ENCODE data around the gene NPR2.

DNA sequence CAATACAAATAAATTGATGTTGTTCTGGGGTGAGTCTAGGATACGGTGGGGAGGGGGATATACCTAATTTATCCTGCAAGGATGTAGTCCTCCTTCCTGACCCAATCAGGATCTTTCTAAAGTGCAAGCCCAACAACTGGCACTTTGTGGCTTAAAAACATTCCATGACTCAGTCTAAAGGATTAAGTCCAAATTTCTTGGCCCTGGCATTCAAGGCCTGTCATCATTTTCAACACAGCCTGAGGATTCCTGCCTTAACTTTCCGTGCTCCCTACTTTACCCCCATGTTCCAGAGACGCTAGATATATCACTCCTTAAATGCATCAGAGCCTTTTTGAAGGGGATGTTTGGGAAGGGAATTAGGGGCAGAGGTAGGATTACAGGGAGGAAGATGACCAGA is 36.1 kb downstream of the NPR2 start:
- TF ChIP-seq POLR2A (IDR thresholded peaks at IDR 0.05), result no peak
- TF ChIP-seq, protein P1, sequence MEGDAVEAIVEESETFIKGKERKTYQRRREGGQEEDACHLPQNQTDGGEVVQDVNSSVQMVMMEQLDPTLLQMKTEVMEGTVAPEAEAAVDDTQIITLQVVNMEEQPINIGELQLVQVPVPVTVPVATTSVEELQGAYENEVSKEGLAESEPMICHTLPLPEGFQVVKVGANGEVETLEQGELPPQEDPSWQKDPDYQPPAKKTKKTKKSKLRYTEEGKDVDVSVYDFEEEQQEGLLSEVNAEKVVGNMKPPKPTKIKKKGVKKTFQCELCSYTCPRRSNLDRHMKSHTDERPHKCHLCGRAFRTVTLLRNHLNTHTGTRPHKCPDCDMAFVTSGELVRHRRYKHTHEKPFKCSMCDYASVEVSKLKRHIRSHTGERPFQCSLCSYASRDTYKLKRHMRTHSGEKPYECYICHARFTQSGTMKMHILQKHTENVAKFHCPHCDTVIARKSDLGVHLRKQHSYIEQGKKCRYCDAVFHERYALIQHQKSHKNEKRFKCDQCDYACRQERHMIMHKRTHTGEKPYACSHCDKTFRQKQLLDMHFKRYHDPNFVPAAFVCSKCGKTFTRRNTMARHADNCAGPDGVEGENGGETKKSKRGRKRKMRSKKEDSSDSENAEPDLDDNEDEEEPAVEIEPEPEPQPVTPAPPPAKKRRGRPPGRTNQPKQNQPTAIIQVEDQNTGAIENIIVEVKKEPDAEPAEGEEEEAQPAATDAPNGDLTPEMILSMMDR (IDR thresholded peaks at IDR 0.05), result no peak

Measured in Peyer's patch (tissue), 4 donors.